Measurements from ENCODE around the gene RGS13. TPM values are rescaled to one million over a fixed set of nuclear protein-coding genes. Genes with fewer than 3 reads are reported as not detected.

The RGS13 gene
- total RNA-seq, 1 experiment from 2014 or later = not detected

GRCh38 chr1:192707978-192708547 lies 72.1 kb downstream of the RGS13 start:
- Histone ChIP-seq H3K27ac (no peak overlapping the region), H3K36me3 (no peaks in the 10 kb centered on the region), H3K4me1 (replicated peaks) (no peaks in the 10 kb centered on the region), H3K27me3 (replicated peaks) (no peaks in the 10 kb centered on the region), H3K4me3 (no peak overlapping the region), H3K9me3 (replicated peaks) (no peaks in the 10 kb centered on the region)
- DNase-seq (ENCODE audit: low read depth in 1 of 2, low spot score in 2 of 2) = no peak

- Histone ChIP-seq H3K36me3 (no peaks in the 10 kb centered on the region), H3K9me3 (replicated peaks) (no peaks in the 10 kb centered on the region), H3K27ac (no peak overlapping the region), H3K4me3 (no peak overlapping the region), H3K4me1 (replicated peaks) (no peaks in the 10 kb centered on the region), H3K27me3 (replicated peaks) (no peaks in the 10 kb centered on the region)
- DNase-seq (ENCODE audit: low read depth in 1 of 2, low spot score in 2 of 2) = no peak
Observed at GRCh38 chr1:192709544-192709943, 73.6 kb downstream of the RGS13 start.

Other genes with a start within 250 kb of the RGS13 start
- not detected in 2 replicates for gene RGS1, start 60.4 kb upstream of the RGS13 start, total RNA-seq (2014; rRNA removed; shearing (Covaris generic))
- gene RGS2, start 172.9 kb downstream of the RGS13 start, total RNA-seq (2014; rRNA removed; shearing (Covaris generic)) = 2.1 and 4.7 TPM in 2 replicates

Data from SJSA1 (cell line).